NCI-H2107 treated with DMSO at 0.1 percent for 48 hours (cell line): ENCODE data around the gene STARD8.

Source experiments
- DNase-seq: peaks from one replicate; lab custom pipeline; 2025; ENCODE audit not compliant: unreplicated experiment; lab: John Stamatoyannopoulos, UW

STARD8 gene

DNA sequence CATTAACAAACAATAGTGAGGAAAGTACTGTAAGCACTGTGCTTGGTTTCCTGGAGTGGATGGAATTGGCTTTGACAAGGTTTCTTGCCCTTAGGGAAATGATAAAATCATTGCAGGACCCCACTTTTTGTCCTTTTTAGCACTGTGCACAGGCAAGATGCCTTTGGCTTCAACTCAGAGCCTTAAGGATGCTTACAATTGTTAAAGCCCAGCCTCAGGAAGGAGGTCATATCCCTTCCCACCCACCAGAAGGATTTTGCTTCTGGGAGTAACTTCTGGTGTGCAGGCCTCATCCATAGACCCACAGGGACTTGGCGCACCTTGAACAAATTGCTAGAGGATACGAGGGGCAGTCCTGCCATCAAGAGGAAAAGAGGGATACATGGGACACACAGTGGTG, 44.5 kb downstream of the STARD8 start:
- no peak for DNase-seq

DNA sequence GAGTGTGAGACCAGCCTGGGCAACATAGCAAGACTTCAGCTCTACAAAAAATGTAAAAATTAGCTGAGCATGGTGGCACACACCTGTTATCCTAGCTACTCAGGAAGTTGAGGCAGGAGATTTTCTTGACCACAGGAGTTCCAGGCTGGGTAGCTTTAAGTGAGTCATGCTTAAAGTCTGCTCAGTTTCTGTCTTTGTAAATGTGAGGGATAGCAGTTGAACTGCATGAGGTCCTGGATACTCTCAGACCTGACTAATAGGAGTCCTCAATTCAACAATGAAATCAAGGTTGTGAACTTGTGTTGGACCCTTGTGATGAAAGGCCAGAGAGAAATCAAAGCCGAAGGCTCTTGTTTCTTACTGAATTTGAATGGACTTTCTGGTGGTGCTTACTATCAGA, 45.2 kb downstream of the STARD8 start:
- DNase-seq: no peak

DNA sequence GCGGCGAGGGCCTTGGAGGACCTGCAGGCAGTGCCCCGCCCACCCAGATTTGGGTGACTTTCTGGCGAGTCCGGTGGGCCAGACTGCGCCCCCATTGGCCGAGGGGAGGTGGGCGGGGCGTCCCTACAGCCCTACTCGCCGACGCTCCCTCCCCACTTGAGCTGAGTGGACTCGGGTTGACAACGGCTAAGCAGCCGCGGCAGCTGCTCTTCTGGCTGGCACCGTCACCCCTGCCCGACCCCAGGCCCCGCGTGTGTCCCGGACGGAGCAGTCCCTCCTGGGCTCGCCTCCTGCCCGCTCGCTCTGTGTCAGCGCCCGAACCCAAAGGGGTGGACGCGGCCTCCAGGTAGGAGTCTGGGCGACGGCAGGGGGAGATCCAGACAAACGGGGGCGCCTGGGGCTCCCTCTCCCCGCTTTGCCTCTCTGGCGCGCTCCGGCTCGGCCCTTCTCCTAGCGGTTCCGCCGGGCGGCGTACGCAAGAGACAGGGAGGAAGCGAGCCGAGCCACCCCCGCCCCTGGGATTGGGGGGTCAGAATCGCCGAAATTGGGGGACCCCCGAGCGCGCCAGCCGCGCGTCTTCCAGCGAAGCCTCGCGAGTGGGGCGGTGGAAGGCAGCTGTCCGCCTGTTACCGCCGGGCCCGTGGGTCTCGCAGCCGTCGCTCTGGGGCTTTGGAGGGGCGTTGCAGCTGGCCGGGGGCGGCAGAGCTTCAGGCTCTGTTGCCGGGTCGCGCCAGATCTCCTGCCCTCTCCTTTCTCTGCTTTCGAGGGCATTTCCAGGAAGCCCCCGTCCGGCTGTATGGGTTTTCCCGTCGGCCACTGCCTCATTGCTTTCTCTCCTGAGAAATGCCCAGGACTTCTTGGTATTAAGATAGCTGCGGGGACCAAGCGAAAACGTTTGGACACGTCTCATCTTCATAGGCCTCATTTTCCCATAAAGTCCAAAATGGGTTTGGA, 46.3 kb downstream of the STARD8 start:
- DNase-seq: no peak

DNA sequence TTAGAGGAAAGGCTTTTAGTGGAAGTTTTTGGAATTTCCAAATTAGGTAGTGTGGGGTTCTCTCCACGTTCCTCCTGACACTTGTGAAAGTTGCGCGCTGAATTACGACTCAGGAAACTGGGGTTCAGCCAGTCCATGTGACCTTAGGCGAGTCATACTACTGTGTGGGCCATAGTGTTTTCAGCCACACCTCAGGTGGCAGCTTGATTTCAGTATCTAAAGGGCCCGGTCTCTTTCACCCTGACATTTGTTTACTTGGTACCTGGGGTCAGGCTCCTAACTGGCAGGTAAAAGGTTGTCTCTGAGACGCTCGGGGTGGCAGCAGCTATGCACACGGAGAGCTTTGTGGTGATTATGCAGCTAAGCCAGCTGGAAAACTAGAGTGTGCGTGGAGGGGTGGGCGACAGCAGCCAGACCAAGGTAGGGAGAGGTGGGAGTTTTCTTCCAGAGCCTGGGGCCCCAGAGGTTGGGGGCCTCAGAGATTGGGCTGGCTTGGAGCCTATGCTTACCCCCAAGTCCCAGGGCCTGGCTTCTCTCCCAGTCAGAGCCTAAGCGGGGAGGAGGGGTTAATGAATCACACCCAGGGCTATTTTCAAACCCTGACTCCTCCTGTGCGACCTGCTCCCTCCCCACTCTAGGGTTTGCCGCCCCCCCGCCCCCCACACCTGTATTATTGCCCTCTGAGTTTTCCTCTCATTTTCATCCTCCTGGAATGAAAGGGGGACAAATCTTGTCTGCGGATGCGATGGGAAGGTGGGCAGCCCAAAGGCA, 47.2 kb downstream of the STARD8 start:
- no peak for DNase-seq

DNA sequence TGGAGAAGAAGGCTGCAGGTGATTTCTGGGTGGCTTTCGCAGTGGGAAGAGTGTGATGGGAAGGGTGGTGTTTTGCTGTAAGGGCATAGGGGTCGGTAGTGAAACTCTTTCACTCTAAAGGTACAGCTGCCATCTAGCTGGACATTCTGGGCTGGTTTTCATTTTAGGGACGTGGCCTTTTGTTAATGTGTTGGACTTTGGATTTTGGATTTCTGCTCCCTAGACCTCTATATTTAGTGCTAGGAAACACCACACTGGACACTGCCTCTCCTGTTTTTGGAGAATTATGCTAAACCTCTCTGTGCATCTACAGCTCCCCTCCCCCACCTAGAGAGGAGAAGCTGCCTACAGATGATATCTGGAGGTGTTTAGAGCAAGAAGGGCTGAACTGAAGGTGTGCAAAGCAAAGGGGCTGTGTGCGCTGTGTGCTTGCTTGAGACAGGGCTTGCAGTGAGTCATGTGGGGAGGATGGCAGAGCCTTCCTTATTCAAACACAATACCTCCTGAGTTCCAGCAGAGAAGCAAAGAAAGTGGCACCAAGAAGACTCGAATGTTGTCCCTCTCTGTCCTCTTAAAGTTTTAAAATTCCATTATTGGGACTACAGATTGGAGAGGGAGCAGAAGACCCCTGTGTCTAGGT, 47.9 kb downstream of the STARD8 start:
- no peak for DNase-seq

DNA sequence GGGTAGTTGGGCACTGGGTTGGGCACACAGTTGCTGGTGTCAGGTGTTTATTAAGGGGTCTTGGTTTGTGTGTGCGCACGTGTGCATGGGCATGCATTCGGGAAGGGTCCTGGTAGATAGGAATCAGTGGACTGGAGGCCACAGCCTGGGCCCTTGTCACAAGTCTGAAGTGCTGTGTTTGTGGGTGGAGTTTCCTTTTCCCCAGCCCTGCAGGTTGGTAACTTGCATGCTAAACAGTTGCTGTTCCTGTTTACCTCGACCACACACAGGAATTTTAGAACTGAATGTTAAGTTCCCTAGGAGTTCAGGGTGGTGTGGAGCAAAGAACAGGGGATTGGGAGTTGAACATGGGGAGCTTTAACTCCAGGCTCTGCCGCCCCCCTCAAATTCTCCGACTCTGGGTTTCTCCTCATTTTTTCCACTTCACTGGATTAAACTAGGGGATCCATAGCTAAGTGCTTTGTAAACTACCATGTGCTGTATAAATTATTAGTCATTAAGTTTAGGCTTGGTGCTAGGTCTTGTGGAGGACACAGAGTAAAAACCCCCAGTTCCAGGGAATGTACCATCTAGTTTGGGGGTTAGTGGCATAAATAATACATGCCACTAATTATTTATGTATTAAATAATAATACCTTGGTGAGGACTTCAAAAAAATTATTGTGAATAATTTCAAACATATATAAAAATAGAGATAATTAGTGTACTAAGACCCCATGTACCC, 49.0 kb downstream of the STARD8 start:
- no peak for DNase-seq

DNA sequence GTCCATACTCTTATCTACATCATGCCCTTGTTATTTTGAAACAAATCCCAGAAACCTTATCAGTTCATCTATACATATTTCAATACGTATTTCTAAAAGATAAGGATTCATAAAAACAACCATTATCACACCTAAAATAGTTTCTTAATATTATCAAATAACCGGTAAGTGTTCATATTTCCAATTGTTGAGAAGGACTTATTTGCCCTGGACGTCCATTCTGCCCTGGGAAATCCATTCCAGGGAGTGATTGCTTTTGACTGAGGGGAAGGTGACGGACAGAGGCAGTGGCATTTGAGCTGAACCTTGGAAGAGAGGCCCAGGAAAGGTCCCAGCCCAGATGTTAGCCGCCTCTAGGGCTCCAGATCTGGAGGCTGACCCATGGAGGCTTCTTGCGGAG, 49.6 kb downstream of the STARD8 start:
- DNase-seq: no peak

DNA sequence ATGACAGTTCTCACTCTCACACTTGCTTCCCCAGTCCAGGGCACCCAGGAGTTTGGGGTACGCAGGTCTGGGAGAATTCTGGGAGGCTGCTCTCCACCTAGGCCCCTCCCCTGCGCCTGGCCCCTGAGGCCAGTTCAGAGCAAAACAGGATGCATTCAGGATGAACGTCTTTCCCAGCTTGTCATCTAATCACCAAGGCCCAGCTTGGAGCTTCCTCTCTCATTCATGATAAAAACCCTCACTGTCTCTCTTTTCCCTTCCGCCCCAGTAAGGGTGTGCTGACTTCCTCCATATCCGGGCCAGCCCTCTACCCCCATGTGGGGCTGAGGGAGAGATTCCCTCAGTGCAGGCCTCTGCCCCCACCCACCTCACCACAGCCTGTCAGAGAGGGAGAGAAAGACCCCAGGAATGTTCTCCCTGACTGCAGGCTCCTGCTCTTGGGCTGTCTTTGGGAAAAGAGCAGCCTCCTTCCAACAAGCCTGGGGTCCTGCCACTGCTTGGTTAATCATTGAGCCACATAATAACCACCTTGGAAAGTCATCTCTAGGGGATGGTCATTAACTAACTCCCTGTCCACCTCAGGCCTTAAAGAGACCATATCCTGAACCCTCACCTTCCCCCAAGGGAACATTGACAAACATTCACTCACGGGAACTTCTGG, 50.1 kb downstream of the STARD8 start:
- no peak for DNase-seq

DNA sequence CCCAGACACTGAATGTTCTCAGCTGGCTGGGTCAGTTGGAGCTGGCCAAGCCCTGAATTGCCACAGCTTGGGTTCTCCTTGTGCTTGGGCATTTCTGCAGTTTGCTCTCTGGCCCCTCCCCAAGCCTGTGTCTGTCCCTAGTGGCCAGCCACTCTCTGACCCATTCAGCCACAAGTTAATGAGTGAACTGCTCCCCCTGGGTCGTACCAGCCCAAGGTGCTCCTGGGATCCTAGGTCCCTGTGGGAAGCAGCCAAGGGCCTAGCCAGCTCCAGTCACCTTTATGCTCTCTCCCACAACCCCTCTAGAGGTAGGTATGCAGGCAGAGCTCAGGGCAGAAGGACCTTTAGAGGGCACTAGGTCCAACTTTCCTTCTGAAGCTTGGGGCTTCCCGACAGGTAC, 51.5 kb downstream of the STARD8 start:
- no peak for DNase-seq

DNA sequence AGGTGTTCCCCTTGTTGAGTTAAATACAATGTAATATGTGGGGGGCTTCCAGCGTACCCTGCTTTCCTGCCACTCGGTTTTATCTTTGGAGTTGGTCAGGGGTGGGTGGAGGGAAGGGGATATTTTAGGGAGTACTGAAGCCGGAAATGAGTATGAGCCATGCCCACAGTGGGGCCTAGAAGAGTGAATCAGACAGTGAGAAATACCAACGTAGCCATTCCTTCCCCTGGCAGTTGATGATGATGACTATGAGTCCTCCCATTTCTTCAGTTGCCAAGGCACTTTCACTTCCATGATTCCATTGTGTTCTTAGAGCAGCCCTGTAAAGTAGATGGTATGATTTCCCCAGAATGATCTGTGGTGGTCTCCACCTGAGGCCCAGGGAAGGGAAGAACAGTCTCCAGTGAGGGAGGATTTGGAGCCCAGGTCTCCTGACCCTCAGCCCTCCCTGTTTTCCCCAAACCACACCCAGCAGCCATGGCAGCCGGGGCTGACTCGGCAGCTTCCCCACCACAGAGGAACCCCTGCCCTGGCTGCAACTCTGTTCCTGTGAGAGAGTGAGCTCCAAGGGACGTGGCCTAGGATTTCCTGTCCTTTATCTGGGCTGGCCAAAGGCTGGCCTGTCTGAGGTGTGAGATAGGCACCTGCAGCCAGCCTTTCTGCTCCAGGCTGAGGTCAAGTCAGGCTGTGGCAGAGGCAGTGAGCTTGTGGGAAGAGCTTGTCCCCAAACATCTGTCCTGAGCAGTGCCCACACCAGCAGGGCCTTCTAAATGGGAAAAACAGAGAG, 52.7 kb downstream of the STARD8 start:
- DNase-seq: no peak

DNA sequence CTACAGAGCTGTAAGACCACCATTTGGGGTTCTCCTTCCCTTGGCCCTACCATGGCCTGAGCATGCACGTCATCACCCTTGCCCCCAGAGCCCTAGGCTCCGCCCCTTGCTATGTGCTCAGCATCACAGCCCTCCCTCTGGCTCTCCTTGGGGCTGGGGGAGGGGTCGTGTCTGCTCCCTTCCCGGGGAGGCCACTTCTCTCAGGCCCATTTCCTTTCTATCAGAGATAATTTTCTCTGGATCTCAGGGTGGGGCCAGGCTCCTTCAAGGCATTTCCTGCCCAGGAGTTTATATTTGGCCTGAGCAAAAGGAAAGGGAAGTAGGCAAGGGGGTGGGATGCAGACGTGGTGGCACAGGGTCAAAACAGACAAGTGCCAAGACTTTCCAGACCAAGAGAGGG, 55.9 kb downstream of the STARD8 start:
- no peak for DNase-seq

DNA sequence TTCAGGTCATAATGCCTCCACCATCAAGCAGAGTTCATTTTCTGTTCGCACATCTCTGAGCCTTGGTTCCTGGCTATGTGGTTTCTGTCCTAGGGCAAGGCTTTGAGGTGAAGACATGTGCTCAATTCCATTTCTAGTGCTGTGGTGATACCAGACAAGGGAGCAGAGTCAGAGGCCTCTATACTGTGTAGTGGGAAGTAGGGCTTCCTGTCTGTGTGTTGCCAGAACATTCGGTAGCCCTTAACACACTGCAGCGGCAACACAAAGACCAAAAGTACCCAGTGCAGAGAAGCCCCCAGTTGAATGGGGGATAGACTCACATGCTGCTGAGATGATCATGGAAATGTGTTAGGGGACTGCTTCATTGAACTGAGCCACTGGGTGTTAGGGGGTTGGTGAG, 56.4 kb downstream of the STARD8 start:
- DNase-seq: no peak

DNA sequence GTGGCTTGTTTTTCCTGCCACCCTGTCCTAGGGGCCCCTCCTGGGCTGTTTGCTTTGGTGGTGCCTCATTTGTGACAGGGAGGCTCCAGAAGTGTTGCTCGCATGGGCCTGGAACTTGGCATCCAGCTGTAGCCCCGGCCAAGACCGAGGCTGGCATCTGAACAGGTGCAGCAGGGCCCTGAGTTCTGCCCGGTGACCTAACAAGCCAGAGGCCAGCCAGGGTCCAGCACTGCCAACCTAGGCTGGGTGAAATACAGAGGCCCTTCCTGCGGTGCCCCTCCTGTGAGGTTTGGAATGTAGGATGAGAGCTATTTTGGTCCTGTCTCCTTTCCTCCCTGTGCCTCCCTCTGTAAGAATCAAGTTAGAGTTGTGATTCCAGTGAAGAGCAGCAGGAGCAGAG, 58.5 kb downstream of the STARD8 start:
- no peak for DNase-seq

DNA sequence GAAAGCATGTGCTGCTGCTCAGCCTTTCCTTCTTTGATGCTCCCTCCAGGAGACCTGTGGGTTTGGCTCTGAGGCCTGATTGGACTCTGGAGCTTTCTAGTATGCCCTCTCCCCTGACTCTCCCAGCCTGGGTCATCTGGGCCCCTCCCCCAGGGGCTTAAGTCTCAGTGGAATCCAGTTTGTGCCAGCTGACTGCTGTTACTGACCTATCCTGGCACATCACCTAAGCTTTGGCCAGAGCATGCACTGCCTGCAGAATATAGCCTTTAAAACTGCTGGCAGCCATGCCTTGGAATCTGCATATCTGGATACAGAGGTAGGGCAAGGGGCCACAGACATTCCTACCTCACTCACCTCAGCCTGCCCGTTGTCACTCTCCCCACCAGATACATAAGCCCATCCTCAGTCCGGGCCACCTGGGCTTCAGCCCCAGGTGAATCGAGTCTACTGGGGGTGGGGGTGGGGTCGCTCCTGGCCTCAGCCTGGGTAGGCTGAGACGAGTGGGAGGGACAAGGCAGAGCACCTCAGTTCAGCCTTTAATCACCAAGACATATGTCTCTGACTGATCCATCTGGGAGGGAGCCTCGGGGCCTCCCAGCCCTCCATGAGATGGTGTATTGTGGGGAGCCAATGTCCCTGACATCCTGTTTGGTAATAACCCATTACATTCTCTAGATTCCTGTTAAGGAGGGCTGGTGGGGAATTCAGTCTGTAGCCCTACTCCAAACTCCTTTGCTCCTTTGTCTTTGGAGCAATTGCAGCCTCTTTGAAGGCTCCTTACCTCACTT, 61.2 kb downstream of the STARD8 start:
- no peak for DNase-seq

DNA sequence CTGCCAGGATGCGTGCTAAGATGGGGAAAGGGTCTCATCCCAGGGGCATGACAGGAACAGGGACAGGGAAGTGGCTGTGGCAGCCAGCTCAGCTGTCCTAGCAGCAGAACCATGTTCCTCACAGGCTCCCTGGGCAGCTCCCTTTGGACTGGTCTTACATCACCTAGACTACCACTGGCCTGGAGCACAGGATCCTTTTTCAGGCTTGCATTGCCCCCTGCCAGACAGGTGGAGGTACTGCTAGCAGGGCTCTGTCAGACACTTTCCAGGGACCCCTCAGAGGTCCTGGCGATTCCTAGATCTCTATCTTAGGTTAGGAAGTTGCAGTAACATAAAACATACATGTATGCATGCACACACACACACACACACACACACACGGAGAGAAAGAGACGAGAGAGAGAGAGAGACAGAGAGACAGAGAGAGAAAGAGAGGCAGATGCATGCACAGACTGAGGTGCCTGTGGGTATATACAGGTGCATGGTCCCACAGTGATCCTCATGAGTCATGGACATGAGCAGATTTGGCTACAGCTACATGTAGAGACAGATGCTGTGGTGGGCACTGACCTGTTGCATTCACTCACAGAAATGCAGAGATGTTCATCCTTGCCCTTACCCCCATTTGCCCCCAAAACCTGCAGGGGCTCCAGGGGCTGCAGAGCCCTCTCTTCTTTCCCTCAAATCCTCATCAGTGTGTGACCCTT, 63.6 kb downstream of the STARD8 start:
- DNase-seq: peak; percentile 3

DNA sequence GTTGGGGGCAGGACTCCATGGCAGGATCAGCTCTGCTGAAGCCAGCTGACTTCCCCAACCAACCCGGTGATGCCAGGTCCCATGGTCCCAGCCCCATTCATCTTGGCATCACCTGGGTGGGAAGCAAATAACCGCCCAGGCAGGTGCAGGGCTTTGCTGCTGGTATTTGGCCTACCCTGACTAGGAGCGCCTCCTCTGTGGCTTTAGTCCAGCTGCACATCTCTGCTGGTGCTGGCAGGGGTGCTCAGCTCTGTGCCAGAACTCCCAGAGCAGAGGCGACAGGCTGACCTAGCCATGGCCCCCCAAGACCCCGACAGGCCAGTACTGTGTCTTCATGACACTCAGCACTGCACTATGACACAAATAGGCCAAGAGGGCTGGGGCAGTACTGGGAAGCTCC, 64.4 kb downstream of the STARD8 start:
- no peak for DNase-seq

DNA sequence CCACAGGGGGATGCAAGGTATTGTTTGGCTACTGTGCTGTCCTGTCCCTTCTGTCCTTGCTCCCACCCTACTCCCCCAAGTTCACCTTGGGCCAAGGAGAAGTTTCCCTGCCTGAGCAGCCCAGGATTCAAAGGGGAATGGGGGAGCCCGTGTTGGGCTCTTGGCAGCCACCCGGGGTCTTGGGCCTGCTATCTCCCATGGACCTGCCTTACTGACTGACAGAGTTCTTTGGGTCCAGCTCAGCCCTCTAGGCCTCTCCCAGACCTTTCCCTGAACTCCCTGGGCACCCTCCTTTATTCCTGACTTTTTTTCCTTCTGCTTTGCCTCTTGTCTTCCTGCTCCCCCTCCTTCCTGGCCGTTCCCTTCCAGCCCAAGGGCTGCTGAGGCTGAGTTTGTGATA, 67.4 kb downstream of the STARD8 start:
- DNase-seq: no peak

DNA sequence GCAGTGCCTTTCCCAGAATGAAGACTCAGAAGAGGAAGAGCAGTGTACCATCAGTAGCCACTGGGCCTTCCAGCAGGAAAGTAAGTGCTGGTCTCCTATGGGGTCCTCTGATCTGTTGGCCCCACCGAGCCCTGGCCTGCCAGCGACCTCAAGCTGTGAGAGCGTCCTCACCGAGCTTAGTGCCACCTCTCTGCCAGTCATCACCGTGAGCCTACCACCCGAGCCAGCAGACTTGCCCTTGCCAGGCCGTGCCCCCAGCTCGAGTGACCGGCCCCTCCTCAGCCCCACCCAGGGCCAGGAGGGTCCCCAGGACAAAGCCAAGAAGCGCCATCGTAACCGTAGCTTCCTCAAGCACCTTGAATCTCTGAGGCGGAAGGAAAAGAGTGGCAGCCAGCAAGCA, 69.7 kb downstream of the STARD8 start:
- DNase-seq: no peak
